GM12892 (cell line): Measurements from ENCODE around the gene GSS.

Source experiments
- DNase-seq: peaks from one replicate; pipeline ENCODE4 v3.0.0; 2011; ENCODE audit not compliant: insufficient read length
- FAIRE-seq: peaks from 2 replicates; lab custom pipeline; 2011; peaks lifted over from hg19 to GRCh38; lab: Jason Lieb, UNC
- POLR2A ChIP-seq: IDR thresholded peaks from 2 replicates; pipeline ENCODE4 v1.6.1; 2011; ENCODE audit warnings: low read depth, low read length, control low read depth
- POLR2AphosphoS5 ChIP-seq: IDR thresholded peaks from 2 replicates; pipeline ENCODE4 v1.6.1; 2011; ENCODE audit warnings: low read depth, low read length, control low read depth
- TAF1 ChIP-seq: IDR thresholded peaks from 2 replicates; pipeline ENCODE4 v1.6.1; 2011; ENCODE audit warnings: low read depth, mild to moderate bottlenecking, control low read depth, low read length, borderline replicate concordance

The GSS gene

GRCh38 chr20:34970193-34970840, 14.7 kb upstream of the GSS start:
- TF ChIP-seq POLR2A (no peak), TAF1 (no peak), POLR2AphosphoS5 (no peak)
- FAIRE-seq (no peak), DNase-seq (no peak)

- TF ChIP-seq POLR2A = no peak
- TF ChIP-seq POLR2AphosphoS5 = no peak
- no peak for TF ChIP-seq TAF1
- FAIRE-seq (no peak), DNase-seq (no peak)
Measured at GRCh38 chr20:34968042-34968775, 12.6 kb upstream of the GSS start.

DNA sequence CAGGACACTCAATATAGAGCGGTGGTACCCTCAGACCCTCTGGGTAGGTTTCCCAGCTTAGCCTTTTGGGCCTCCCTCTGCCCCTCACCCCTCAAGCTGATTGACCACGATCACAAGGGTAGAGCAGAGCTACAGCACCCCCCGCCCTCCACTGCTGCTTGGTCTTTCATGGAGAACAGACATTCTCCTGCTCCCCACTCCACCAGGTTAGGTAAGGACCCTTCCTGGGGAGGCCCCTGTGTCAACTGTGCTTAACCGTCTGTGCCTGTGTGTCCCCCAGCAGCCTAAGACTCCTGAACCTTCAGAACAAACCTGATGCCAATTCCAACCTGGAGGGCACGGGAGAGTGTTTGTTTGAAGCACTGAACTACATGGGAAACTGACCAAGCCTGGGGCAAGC, 11.8 kb upstream of the GSS start:
- no peak for FAIRE-seq
- no peak for DNase-seq
- TF ChIP-seq POLR2AphosphoS5 (no peak), TAF1 (no peak), POLR2A (no peak)

GRCh38 chr20:34965051-34965450, 9.4 kb upstream of the GSS start:
- DNase-seq = no peak
- FAIRE-seq = no peak
- no peak for TF ChIP-seq POLR2A
- no peak for TF ChIP-seq TAF1
- no peak for TF ChIP-seq POLR2AphosphoS5

- TF ChIP-seq POLR2A (no peak), TAF1 (no peak), POLR2AphosphoS5 (no peak)
- no peak for FAIRE-seq
- DNase-seq = no peak
Measured at GRCh38 chr20:34964486-34964885, 8.9 kb upstream of the GSS start.

GRCh38 chr20:34956751-34957472, 1.3 kb upstream of the GSS start:
- no peak for DNase-seq
- no peak for FAIRE-seq
- no peak for TF ChIP-seq POLR2A
- no peak for TF ChIP-seq POLR2AphosphoS5
- no peak for TF ChIP-seq TAF1

GRCh38 chr20:34956041-34956458, 444 bp upstream of the GSS start:
- TF ChIP-seq POLR2A = no peak
- FAIRE-seq (no peak), DNase-seq (no peak)

DNA sequence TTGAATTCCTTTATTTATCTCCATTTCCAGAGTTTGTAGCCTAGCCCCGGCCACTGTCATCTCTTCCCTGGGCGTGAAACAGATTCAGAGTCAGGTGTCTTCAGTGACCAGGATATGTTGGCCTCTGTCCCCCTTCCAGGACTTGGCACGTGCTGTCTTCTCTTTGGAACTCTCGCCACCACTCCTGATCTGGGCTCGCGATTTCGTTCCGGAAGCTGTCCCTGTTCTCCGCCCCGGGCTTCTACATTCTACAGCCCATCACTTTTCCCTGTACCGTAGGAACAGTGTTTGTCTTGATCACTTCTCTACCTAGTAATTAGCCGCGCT, 739 bp downstream of the GSS start:
- no peak for TF ChIP-seq TAF1
- TF ChIP-seq POLR2AphosphoS5 = no peak
- TF ChIP-seq POLR2A = no peak
- no peak for FAIRE-seq
- DNase-seq = no peak

- DNase-seq (no peak), FAIRE-seq (no peak)
- TF ChIP-seq POLR2A = no peak
- TF ChIP-seq POLR2AphosphoS5 = no peak
- no peak for TF ChIP-seq TAF1
Measured at GRCh38 chr20:34953960-34954359, 1.6 kb downstream of the GSS start.

DNA sequence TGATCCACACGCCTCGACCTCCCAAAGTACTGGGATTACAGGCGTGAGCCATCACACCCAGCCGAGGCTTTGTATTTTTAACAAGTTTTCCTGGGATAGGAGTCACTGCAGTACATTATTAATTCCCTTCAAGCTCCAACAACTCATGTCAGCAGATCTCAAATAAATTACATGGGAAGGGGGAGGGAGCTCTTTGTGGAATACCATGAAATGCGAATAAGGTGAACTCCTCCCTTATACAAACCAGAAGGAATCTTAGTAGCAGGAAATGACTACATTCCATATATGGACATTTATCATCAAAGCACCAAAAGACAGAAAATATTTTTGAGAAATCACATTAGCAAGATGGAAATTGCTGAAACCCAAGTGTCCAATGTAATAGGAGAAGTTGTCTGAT, 2.9 kb downstream of the GSS start:
- TF ChIP-seq TAF1 (no peak), POLR2A (no peak), POLR2AphosphoS5 (no peak)
- FAIRE-seq (no peak), DNase-seq (no peak)

GRCh38 chr20:34951652-34952051, 4.0 kb downstream of the GSS start:
- TF ChIP-seq POLR2A (no peak), TAF1 (no peak), POLR2AphosphoS5 (no peak)
- FAIRE-seq (no peak), DNase-seq (no peak)

DNA sequence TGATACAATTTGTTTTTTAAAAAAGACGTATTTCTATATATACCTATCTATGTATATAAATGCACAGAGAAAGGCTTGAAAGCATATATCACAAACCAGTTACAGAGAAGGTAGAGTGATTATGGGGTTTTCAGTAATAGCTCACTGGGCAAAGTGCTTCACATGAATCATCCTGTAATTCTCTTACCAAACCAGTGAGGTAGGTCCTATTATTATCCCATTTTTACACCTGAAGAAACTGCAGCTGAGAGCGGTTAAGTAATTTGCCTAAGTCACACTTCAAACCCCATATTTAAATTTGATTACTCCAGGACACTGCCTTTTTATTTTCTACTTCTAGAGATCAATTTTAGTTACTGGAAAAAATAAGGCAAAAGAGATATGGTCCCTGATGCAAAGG, 4.4 kb downstream of the GSS start:
- TF ChIP-seq POLR2A = no peak
- TF ChIP-seq TAF1 = no peak
- TF ChIP-seq POLR2AphosphoS5 = no peak
- DNase-seq (no peak), FAIRE-seq (no peak)
